Right ventricle myocardium inferior (tissue), 1 donor: ENCODE results near the gene HPCA. TPM values are rescaled to one million over a fixed set of nuclear protein-coding genes. Genes with fewer than 3 reads are reported as not detected.
A peak's percentile ranks its signal among the peaks of the same experiment; 100 is the strongest.

Experiments
- ATAC-seq: fragments of 200-7000 bp; cut with Tn5 transposase; one replicate; pipeline ENCODE4 v1.9.1; 2020; ENCODE audit warnings: mild to moderate bottlenecking, moderate library complexity
- DNase-seq: peaks from one replicate; pipeline ENCODE4 v3.0.0; 2021; ENCODE audit errors: missing footprints
- intact Hi-C: fragments of 100-400 bp; cut with DNase I; formaldehyde crosslinking; loops from one replicate; pipeline ENCODE4 v1.11.0; 2022
- total RNA-seq: library from RNA; stranded (reverse); fragmentation: NEBNext Ultra II Directional; extraction: Animal tissue kit (Norgen Biotek cat#: 25700); gene quantifications from one replicate; pipeline ENCODE4 v1.2.1, GENCODE V29; 2021
- donor health status: DM: no; HTN: yes; CAD: no; lungs with severe emphysema.

The HPCA gene
- total RNA-seq, 1 donor from 2014 or later, result not detected

DNA sequence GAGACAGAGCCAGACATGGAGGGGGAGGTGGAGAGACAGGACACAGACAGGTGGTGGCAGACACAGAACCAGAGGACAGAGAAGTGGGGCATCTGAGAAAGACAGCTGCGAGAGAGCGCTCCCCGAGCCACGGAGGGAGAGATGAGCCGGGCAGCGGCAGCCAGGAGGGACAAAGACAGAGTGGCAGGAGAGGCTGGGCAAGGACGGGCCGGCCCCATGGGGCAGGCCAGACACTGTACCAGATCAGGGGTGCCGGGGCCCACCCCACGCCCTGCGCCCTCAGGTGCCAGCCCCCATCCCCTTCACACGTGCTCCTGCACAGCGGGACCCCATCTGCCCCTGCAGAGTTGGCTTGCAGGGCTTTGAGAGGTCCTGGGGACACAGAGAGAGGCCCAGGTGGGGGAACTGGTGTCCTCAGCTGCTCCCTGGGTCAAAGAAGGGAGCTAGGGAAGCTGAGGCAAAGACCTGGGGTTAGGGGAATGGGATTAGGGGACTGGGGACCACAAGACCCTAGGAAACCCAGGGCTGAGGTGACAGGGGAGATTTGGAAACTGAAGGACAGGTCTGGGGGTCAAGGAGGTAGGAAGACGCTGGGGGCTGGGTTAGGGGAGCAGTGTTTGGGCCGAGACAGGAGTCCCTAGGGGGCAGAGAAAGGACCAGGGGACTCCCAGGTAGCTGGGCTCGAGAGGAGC lies 16.2 kb upstream of the HPCA start:
- no peak for DNase-seq
- ATAC-seq, result no peak
- intact Hi-C loops, result loop anchor here (5.0 kb wide), 1 partner anchor 168 kb away; the partner anchor contains the start of gene SYNC

DNA sequence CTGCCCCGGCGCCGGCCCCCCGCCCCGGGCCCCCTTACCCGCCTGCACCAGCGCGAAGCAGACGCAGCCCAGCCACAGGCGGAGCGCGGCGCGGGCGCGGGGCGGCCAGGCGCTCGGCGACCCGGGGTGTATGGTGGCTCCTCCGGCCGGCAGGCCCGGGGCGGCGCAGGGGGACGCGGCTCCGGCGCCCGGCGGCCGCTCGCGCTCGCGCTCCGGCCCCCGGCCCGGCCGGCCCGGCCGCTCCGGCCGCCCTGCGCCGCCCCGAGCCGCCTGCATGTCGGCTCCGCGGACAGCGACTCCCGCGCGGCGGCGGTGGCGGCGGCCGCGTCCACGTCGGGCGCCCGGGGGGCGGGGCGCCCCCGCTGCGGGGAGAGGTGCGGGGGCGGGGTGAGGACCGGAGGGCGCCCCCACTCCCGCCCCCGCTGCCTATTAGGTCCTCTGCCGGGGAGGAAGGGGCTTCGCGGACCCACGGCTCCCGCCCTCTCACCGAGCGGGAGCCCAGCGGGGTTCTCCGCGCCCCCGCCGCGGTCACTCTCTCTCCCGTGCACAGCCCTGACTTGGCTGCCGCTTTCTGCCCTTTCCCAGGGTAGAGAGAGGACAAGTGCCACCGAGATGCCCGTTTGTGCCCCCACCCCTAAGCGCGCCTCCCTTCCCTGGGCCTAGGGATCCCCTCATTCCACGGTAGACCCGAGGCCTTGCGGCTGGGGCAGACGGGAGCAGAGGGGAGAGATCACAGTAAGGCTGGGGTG lies 15.5 kb upstream of the HPCA start, which contains the start of gene FNDC5:
Gene FNDC5 (minus strand): TSS at position 298 of the 749 bp plus-strand sequence.
- DNase-seq (no peak), ATAC-seq (peak; percentile 42)
- intact Hi-C loops, result loop anchor here (5.0 kb wide), 1 partner anchor 168 kb away; the partner anchor contains the start of gene SYNC

DNA sequence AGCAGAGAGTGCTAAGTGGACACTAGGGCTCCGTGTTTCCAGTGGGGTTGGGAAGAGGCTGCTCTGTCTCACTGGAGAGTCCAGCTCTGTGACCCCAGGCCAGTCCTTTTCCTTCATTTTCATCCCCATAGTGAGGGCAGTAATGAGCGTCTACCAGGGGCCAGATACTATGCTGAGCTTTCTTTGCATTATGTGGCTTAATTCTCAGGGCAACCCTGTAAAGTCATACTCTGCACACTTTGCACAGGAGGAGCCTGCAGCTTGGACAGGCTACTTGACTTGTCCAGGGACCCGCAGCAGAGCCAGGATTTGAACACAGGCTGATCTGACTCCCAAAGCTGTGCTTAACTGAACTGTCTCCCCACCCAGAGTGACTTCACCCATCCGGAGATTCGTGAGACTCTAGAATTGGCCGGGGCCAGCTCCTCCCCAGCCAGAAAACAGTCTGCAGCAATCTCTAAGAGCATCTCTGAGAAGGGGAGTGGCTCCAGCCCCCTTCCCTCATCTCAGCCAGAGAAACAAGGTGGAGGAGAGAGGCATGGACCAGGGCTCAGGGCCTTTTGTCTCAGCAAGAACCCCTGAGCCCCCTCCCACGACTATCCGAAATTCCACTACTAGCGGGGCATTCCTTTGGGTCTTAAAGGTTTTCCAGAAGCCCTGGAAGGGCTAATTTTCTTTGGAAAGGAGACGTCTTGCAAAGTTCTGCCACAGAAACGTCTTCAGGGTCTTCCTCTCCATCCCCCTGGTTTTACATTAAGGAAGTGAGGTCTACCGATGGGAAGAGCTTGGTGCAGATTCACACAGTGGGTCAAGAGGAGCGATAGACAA lies 14.7 kb upstream of the HPCA start:
- ATAC-seq, result peak; percentile 26
- intact Hi-C loops, result loop anchor here (2.0 to 5.0 kb wide), 2 partner anchors 55 to 169 kb away; partner anchors contain the start of genes S100PBP, SYNC and YARS1
- DNase-seq, result no peak

DNA sequence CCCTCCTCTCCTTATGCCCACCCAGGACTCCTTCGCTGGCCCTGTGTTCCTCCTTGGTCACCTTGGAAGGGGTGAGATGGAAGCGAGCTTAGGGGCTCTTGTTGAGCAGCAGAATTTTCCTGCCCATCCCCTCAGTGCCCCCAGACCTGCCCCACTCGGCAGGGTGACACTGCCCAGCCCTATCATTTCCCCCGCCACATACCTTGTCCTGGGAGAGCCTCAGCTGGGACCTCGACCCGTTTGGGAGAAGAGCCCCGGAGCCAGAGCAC lies 14.2 kb upstream of the HPCA start:
- DNase-seq (no peak), ATAC-seq (no peak)
- intact Hi-C loops, result loop anchor here (2.0 to 5.0 kb wide), 2 partner anchors 55 to 170 kb away; partner anchors contain the start of genes S100PBP, SYNC and YARS1

DNA sequence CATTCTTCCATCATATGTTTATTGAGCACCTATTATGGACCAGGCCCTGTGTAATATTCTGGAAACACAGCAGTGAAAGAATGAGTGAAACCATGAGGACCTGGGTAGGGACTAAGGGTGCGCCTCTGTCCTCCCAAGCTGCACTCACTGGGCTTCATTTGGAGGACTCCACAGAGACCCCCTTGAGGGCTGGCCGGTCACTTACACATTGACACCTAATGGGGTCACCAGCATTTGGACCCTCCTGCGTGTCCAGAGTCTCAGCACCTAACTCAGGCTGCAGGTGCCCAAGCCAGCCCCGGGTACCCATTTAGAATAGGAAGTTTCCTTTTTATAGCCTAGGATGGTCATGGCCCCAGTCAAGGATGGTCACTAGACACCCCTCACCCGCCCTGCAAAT lies 12.8 kb upstream of the HPCA start:
- intact Hi-C loops, result loop anchor here (2.0 to 5.0 kb wide), 2 partner anchors 57 to 171 kb away; partner anchors contain the start of genes S100PBP, SYNC and YARS1
- ATAC-seq (no peak), DNase-seq (no peak)

DNA sequence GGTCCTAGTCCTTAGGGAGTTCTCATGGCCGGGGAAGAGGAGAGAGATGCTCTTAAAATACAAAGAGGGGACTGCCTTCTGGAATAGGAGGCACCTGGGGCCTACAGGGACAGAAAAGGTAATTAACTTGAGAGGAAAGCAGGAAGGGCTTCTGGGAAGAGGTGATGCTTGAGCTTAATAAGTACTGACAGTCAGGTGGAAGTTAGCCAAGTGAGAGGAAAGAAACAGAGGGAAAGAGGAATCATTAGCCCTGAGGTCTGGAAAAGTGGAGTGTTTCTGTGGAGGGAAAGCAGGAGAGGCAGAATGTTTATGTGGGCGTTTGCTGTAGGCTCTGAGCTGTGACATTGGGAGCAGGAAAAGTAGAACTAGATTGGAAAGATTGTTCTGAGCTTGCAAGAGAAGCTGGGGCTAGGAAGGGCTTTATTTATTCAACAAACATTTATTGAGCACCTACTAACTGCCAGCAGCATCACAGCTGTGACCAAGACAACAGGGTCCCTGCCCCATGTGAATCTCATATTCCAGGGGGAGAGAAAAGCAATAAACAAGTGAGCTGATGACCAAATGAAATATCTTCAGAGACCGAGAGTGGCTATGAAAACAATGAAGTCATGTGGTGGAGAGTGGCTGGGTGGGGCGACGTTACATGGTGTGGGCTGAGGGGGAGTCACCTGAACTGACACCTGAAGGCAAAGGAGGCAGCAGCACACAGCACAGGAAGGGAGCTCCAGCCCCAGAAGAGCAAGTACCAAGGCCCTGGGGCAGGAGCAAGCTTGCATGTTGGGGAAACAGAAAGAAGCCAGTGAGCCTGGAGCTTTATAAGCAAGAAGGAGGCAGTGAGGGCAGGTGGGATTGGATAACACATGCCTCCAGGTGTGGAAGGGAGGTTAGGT lies 11.2 kb upstream of the HPCA start:
- ATAC-seq (no peak), DNase-seq (no peak)
- intact Hi-C loops, result loop anchor here (5.0 kb wide), 1 partner anchor 173 kb away; the partner anchor contains the start of gene SYNC

DNA sequence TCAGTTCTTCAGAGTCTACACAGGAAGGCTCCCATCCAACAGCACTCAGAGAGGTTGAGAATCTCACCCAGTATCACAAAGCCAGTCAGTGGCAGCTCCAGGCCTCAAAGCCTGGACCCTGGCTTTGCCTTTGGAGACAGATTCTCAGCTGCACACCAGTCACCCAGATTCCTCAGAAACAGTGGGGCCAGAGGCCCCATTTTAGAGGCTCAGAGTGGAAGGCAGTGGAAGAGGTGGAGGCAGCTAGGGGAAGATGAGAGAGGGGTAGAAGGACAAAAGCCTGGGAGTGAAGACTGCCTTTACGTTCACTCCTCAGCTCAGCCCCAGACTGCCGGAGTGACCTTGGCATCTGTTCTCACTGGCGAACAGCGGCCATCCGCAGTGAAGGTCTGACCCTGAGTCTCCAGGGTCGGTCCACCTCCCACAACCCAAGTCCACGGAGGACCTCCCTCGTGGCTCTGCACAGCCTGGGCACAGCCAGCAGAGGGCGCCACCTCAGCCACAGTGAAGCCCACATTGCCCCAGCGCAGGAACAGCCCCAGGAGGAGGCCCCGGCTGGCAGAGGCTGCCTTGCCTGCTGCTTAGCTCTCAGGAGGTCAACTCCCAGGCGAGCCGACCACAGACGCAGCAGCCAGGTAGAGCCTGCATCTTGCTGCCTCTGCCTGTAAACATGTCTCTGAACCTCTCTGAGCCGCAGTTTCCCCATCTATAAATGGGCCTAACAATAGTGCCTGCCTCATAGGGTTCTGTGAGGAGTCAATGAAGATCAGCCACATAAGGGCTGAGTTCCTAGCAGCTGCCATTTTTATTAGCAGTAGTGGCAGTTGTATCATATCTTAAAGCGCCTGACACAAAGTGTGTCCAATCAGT lies 9.7 kb upstream of the HPCA start:
- intact Hi-C loops, result loop anchor here (1.0 kb wide), 1 partner anchor 210 kb away; no protein-coding TSS in a partner anchor
- ATAC-seq (peak; percentile 55), DNase-seq (peak; percentile 84)

DNA sequence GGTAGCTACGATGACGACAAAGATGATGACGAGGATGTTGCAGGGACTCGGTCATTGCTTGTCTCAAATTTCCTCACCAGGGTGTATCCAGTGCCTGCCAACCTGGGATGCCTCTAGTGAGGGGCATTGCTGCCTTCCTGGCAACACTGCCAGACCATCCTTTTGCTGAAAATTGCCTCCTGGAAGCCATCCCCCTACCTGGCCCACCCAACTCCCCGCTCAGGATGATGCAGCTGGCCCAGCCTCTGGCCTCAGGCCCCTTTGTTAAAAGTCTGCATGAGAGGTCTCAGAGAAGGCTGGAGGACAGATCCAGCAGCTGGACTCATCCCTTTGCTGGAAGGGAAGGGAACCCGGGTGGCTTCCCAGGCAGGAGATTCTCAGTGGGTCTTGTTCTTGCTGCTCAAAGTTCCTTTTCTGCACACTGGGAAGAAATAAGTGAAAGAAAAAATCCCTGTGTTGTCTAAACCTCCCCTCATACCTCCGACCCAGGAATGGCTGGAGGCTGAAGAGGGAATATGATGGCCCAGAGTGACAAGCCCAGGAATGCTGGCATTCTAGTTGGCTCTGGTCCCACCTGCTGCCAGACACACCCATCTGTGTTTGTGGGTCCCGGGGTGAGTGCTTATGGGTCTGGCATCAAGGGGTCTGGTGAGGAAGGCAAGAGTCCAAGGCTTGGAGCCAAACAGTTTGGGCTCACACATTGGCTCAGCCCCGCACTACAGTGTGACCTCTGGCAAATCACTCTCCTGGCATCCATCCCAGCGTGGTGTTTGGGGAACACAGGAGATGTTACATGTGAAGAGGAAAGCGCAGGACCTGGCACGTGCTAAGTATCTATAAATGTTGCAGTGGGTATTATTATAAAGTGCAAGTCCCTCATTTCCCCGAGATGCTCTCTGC lies 8.8 kb upstream of the HPCA start:
- peak; percentile 71 for ATAC-seq
- intact Hi-C loops, result no loop called here
- no peak for DNase-seq

DNA sequence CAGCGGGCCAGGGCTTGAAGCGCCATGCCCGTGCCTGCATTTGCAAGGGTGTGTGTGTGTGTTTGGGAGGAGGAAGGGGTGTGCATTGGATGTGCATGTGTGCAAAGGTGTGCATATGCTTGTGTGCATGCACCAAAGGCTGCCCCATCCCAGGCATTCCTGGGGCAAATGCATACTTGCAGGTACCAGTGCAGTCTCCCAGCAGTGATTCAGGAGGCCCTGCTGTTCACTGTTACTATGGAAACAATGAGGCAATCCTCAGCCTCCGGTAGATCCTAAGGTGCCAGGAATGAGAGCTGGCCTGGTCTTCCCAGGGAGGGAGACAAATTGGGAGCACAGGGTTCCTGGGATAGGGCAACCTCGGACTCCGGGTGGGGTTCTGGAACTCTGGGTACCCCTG lies 8.1 kb upstream of the HPCA start:
- ATAC-seq, result no peak
- DNase-seq, result no peak
- intact Hi-C loops, result no loop called here

DNA sequence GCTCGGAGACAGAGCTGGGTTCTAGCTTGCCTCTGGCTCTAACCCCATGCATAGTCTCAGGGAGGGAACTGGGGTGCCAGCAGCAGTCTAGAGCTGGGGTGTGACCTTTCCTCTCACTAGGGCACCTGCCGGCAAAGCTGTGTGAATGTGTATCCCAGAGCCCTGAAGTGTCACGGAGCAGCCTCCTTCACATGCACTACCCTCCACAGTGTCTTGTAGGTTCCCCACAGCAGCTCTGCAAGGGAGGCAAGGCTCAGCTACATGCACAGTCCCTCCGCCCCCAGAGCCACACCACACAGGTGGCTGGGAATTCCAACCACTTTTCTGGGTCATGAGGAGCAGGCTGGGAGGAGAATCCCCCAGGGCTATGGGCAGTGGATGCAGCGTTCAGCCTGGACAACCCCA lies 7.7 kb upstream of the HPCA start:
- intact Hi-C loops, result no loop called here
- ATAC-seq (no peak), DNase-seq (no peak)

DNA sequence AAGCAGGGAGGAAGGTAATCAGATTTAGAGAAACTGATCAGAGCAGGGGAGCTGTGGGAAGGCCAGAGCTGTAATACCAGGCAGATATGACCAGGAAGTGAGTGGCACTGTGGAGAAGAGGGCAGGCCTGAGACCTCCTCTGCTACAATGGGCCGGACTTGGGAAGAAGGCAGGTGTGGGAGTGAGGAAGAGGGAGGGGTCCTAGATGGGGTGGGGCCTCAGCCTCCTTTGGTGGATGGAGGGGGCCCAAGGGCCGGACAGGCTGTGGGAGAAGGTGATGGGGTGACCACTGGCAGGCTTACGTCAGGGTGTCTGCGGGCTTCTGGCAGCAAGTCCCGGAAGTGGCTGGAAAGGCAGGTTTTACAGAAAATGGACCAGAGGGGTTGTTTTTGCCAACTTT lies 5.0 kb upstream of the HPCA start:
- no peak for DNase-seq
- ATAC-seq, result no peak
- intact Hi-C loops, result no loop called here

DNA sequence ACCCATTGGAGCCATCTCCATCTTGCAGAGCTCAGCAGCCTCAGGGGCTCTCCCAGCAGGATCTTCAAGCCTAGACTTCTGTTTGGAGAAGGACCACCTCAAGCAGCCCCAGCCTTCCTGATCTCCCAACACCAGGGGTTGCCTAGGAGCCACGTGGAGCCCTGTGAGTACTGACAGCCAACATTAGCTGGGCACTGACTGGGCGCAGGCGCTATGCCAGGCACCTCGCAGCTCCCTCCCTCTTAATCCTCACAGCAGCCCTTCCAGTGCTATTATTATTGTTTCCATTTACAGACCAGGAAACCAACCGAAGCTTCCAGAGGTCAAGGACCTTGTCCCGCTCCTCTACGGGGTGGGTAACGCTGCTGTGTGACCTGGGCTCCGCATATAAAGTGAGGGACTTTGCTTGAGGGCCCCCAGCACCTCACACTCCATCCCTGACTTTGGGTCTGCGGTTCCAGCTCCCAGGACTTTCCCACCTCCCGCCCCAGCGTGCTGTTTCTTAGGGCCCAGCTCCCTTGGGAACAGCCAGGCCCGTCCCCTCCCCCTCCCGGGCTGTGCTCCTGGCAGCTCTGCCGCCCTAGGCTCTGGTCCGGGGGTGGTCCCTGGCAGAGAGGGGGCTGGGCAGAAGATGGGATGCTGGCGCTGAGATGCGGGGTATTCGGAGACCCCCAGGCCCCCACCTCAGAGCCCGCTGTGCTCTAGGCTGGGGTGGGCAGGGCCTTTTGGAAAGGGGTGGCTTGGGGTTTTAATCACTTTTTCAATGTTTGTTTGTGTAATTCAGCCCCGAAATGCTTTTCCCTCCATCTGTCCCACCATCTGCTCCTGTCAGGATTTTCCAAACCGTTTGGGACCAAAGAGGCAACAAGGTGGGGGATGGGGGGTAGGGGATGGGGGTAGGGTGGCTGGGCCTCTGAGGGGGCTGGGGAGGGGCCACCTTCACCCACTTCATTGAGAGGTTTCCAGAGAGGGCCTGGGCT lies 4.1 kb upstream of the HPCA start:
- peak; percentile 74 for ATAC-seq
- intact Hi-C loops, result no loop called here
- peak; percentile 82 for DNase-seq

DNA sequence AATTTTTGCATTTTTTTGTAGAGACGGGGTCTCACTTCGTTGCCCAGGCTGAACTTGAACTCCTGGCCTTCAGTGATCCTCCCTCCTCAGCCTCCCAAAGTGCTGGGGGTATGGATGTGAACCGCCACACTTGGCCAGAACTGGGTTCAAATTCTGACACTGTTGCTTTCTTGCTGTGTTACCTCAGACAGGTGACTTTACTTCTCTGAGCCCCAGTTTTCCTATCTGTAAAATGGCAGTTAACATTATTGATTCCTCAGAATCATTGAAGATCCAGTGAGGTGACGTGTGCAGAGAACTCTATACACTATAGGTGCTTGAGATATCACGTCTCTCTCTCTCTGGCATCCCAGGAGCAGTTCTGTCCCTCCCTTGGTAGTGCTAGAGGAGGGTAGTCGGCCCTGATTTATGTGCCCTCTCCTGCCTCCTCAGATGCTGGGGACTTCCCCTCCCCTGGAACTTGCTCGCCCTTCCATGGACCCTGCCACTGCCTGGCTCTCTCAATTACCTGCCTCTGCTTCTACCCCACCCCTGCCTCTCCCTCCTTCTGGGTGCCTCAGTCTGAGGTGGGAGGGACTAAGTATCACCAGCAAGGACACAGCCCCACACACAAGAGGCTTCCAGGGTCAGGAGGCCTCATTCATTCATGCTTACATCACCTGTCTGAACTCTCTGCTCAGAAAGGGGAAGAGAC lies 2.8 kb upstream of the HPCA start:
- ATAC-seq (no peak), DNase-seq (no peak)
- intact Hi-C loops, result no loop called here

DNA sequence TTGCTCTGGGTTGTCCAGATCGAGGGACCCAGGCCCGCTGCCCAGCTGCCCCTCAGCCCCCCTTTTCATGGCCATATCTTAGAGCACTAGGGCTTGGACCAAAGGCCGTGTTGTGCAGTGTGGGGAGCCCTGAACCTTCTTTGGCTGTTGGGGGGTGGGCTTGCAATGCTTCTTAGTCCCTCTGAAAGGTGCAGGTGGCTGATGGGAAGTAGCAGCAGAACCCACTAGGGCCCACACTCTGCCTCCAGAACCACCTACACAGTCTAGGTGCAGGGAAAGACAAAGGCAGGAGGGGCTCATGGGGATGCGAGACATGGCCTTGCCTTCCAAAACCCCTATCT lies 2.3 kb upstream of the HPCA start:
- intact Hi-C loops, result no loop called here
- no peak for ATAC-seq

DNA sequence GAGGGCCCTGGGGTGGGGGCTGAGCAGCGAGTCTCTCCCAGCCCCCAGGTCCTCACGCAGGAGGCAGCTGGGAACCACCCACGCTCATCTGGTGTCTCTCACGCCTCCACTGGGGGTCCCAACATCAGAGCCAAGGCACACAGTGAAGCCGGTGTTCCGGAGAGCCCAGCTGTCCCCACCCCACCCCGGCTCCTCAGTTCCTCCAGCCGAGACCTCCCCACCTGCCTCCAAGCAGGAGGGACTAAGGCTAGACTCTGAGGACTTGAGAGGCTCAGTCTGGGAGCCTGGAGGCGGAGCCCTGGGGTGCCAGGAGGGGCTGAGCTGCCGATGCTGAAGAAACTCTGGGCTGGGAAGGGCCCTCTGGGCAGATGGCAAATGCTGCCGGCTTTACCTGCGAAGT lies 1.6 kb upstream of the HPCA start:
- ATAC-seq (no peak), DNase-seq (no peak)
- intact Hi-C loops, result no loop called here

More for the DNA sequence above, 2.3 kb upstream of the HPCA start:
- DNase-seq, result no peak
